Left cardiac atrium (tissue), 4 donors: Measurements from ENCODE around the gene RETREG3. TPM values are rescaled to one million over a fixed set of nuclear protein-coding genes. Genes with fewer than 3 reads are reported as not detected.
"Not testable (repeated sequence)": the region's sequence is repeated elsewhere in the genome, so short reads cannot be mapped to it uniquely, and the experiment has no call there.

Experiments
- ATAC-seq, 2 donors: fragments of 200-7000 bp; cut with Tn5 transposase; one replicate each; pipeline ENCODE4 v1.9.1; 2020; ENCODE audit warnings: mild to moderate bottlenecking in 2 of 2, moderate library complexity in 2 of 2
- DNase-seq: peaks from one replicate; pipeline ENCODE4 v3.0.0-alpha.2; 2020
- intact Hi-C, 2 donors: fragments of 100-400 bp; cut with DNase I; formaldehyde crosslinking; loops; one replicate each; pipeline versions ENCODE4 v1.14.1 to v1.15.1; 2022 to 2023
- long read RNA-seq: library from polyadenylated mRNA; unstranded; transcript quantifications from one replicate; pipeline ENCODE4 v2.0.0, GENCODE V29; 2021
- total RNA-seq, 2 donors: library from RNA; stranded (reverse); fragmentation: NEBNext Ultra II Directional; extraction: Animal tissue kit (Norgen Biotek cat#: 25700); gene quantifications; one replicate each; pipeline ENCODE4 v1.2.1, GENCODE V29; 2021
- donor health status: DM: no; HTN: yes; CAD: no.
- donor health status: DM: no; HTN: yes; CAD: no; lungs with severe emphysema.
- donor health status: DM: yes; HTN: yes; CAD: no.
- donor health status: Dilated cardiomyopathy.

Gene RETREG3
- 10 to 100 TPM; 26.0 to 26.1 TPM for total RNA-seq
- long read RNA-seq, transcript RETREG3-201 (9 exons, 3,759 nt), result major isoform, 7 of 17 reads
- long read RNA-seq, partial matches to known transcripts, result 2 of 17 reads
- long read RNA-seq, other reads (novel, unspliced or antisense), result 8 of 17 reads

- intact Hi-C loops, result loop anchor here in 1 of 2 donors (2.0 to 5.0 kb wide), 2 partner anchors 30 to 73 kb away; partner anchors contain the start of genes CCR10 and CNTNAP1
- peak; percentile 99 for DNase-seq
- ATAC-seq, result peak; percentile 97
Observed at GRCh38 chr17:42609182-42609813, at the start of gene RETREG3, which contains the start of gene TUBG1. Gene RETREG3, minus strand, starts transcription at chr17:42609374. Its CDS starts 50 bp downstream, at chr17:42609324. Gene TUBG1, plus strand, starts transcription at chr17:42609683. Its CDS starts 55 bp downstream, at chr17:42609738.

GRCh38 chr17:42657824-42658588 lies 48.8 kb upstream of the RETREG3 start:
- intact Hi-C loops, result no loop called here
- ATAC-seq (no peak), DNase-seq (no peak)

GRCh38 chr17:42655528-42655927 lies 46.4 kb upstream of the RETREG3 start:
- ATAC-seq (no peak), DNase-seq (no peak)
- intact Hi-C loops, result no loop called here

- intact Hi-C loops, result loop anchor here in 1 of 2 donors (5.0 kb wide), 1 partner anchor 36 kb away; no protein-coding TSS in a partner anchor
- DNase-seq, result peak; percentile 73
- ATAC-seq, result peak; percentile 90 to 91
Observed at GRCh38 chr17:42653179-42654124, 44.3 kb upstream of the RETREG3 start.

GRCh38 chr17:42651392-42651791 lies 42.2 kb upstream of the RETREG3 start:
- DNase-seq (no peak), ATAC-seq (no peak)
- intact Hi-C loops, result loop anchor here in 1 of 2 donors (5.0 kb wide), 1 partner anchor 34 kb away; no protein-coding TSS in a partner anchor

GRCh38 chr17:42647778-42648177 lies 38.6 kb upstream of the RETREG3 start:
- intact Hi-C loops, result no loop called here
- DNase-seq (no peak), ATAC-seq (no peak)

- ATAC-seq, result no peak
- intact Hi-C loops, result no loop called here
- DNase-seq, result no peak
Observed at GRCh38 chr17:42642336-42642735, 33.2 kb upstream of the RETREG3 start.

GRCh38 chr17:42640121-42640520 lies 30.9 kb upstream of the RETREG3 start:
- ATAC-seq (no peak), DNase-seq (no peak)
- intact Hi-C loops, result no loop called here

GRCh38 chr17:42639525-42640113 lies 30.4 kb upstream of the RETREG3 start:
- ATAC-seq, result no peak
- intact Hi-C loops, result no loop called here
- no peak for DNase-seq

- ATAC-seq, result no peak
- intact Hi-C loops, result no loop called here
- DNase-seq, result no peak
Observed at GRCh38 chr17:42632949-42633444, 23.8 kb upstream of the RETREG3 start.

- intact Hi-C loops, result no loop called here
- ATAC-seq (no peak), DNase-seq (no peak)
Observed at GRCh38 chr17:42629411-42630009, 20.3 kb upstream of the RETREG3 start.

- intact Hi-C loops, DNase-seq, ATAC-seq: not testable (repeated sequence)
Observed at GRCh38 chr17:42627032-42627764, 18.0 kb upstream of the RETREG3 start.

GRCh38 chr17:42623732-42624596 lies 14.8 kb upstream of the RETREG3 start:
- peak in 1 of 2 donors; percentile 55 for ATAC-seq
- DNase-seq, result no peak
- intact Hi-C loops, result no loop called here

GRCh38 chr17:42623271-42623670 lies 14.1 kb upstream of the RETREG3 start:
- ATAC-seq, result no peak
- intact Hi-C loops, result no loop called here
- DNase-seq, result no peak

- intact Hi-C loops, ATAC-seq, DNase-seq: not testable (repeated sequence)
Observed at GRCh38 chr17:42621987-42622386, 12.8 kb upstream of the RETREG3 start.

GRCh38 chr17:42618442-42619150 lies 9.4 kb upstream of the RETREG3 start:
- ATAC-seq (peak; percentile 84 to 94), DNase-seq (peak; percentile 40)
- intact Hi-C loops, result loop anchor here in 1 of 2 donors (5.0 kb wide), 1 partner anchor 34 kb away; no protein-coding TSS in a partner anchor
